Measurements from ENCODE around the gene GAK. TPM values are rescaled to one million over a fixed set of nuclear protein-coding genes. Genes with fewer than 3 reads are reported as not detected.

Gene GAK
- total and polyA plus RNA-seq, 2 of the 4 experiments (the other 2 are of a cell fraction): 45.1 to 133 TPM

GRCh38 chr4:890036-890695 is 42.0 kb downstream of the GAK start:
- H2BK20ac ChIP-seq (ENCODE audit: low read depth, low read length): no peak overlapping the region
- WGBS, 2 experiments (ENCODE audit: extremely low coverage in 2 of 2, insufficient read length in 1 of 2): 95% methylated on average over 13 of the region's 22 CpGs; no CpG with 5 or more reads in 1 of the 2 experiments
- peaks cover 11% of the 10 kb centered on the region for H4K20me1 ChIP-seq (ENCODE audit: insufficient read depth, low read length)
- H2BK120ac ChIP-seq (ENCODE audit: low read depth, low read length): no peak overlapping the region
- peaks cover 2 to 14% of the 10 kb centered on the region in 2 experiments; a peak in 3 of 4 replicates for H3K79me1 ChIP-seq (ENCODE audit: low read depth in 1 of 2, low read length in 2 of 2)
- no peak for ATAC-seq (ENCODE audit: low read depth)
- POLR2A ChIA-PET (ENCODE audit: unreplicated experiment): no interaction called here
- H3K36me3 ChIP-seq (ENCODE audit: control insufficient read depth, insufficient read depth, low read length): peaks cover 69% of the 10 kb centered on the region
- H2BK15ac ChIP-seq (ENCODE audit: low read depth, low read length): no peak overlapping the region
- H3K9me3 ChIP-seq (ENCODE audit: control insufficient read depth, insufficient read depth, low read length): no peaks in the 10 kb centered on the region
- BruUV-seq (replicated peaks): no TSS peak
- H3K18ac ChIP-seq (ENCODE audit: low read depth, low read length): no peak overlapping the region
- H3K4ac ChIP-seq (ENCODE audit: low read depth, low read length): no peak overlapping the region
- H2AK5ac ChIP-seq (ENCODE audit: low read depth, low read length): no peak overlapping the region
- TF ChIP-seq MAZ (IDR thresholded peaks at IDR 0.05; ENCODE audit: borderline replicate concordance, low read depth, low read length): no peak
- intact Hi-C loops (cut with micrococcal nuclease) (no loop called here), dilution Hi-C loops (cut with HindIII; ENCODE audit: low sequenced_read_pairs, unreplicated experiment) (no loop called here), in situ Hi-C loops (cut with MboI; ENCODE audit: low sequenced_read_pairs) (no loop called here)
- H3K27ac ChIP-seq (ENCODE audit: insufficient read depth, low read length): no peak overlapping the region
- no peak overlapping the region for H3K23ac ChIP-seq (ENCODE audit: low read depth, low read length)
- H3K4me3 ChIP-seq (ENCODE audit: insufficient read depth, low read depth, low read length): no peak overlapping the region
- no peak overlapping the region for H3K14ac ChIP-seq (replicated peaks; ENCODE audit: low read depth, low read length)
- no peak overlapping the region for H4K8ac ChIP-seq (ENCODE audit: low read depth in 2 of 2, low read length in 2 of 2)
- no peak overlapping the region for H4K91ac ChIP-seq (ENCODE audit: insufficient read depth, low read depth, low read length)
- DNase-seq: no peak
- H3K9me1 ChIP-seq (ENCODE audit: insufficient read depth, low read length): peaks cover 8% of the 10 kb centered on the region
- no peaks in the 10 kb centered on the region for H3K27me3 ChIP-seq (ENCODE audit: control insufficient read depth, insufficient read depth, low read length)
- no peak overlapping the region for H3K4me2 ChIP-seq (ENCODE audit: low read depth, low read length)
- no peak overlapping the region for H2BK5ac ChIP-seq (ENCODE audit: low read depth, low read length, poor library complexity, severe bottlenecking)
- no peak overlapping the region for H2AK9ac ChIP-seq (replicated peaks; ENCODE audit: low read depth, low read length, poor library complexity)
- H4K5ac ChIP-seq (ENCODE audit: low read depth, low read length): no peak overlapping the region
- H2AFZ ChIP-seq (replicated peaks; ENCODE audit: low read length, poor library complexity): no peak overlapping the region
- CTCF ChIA-PET: interaction anchor here (0.6 kb wide), 1 partner anchor 137 kb away, joined by 8 read pairs; no protein-coding TSS in a partner anchor
- no peak overlapping the region for H3K9ac ChIP-seq (ENCODE audit: low read depth, low read length)
- H3K4me1 ChIP-seq (ENCODE audit: control insufficient read depth, insufficient read depth, low read length): no peaks in the 10 kb centered on the region
- H3K56ac ChIP-seq (ENCODE audit: extremely low read depth, insufficient read depth, low read length): no peak overlapping the region

All from IMR-90 (cell line).